ENCODE results near the gene MCC. TPM values are rescaled to one million over a fixed set of nuclear protein-coding genes. Genes with fewer than 3 reads are reported as not detected.

Gene MCC
- total and polyA plus RNA-seq, 2 of the 4 experiments (the other 2 are of a cell fraction), result 5.0 to 20.6 TPM

- Histone ChIP-seq H4K20me1 (ENCODE audit: insufficient read depth, low read length) (no peaks in the 10 kb centered on the region), H3K23ac (ENCODE audit: low read depth, low read length) (no peak overlapping the region), H3K4ac (ENCODE audit: low read depth, low read length) (no peak overlapping the region), H3K18ac (ENCODE audit: low read depth, low read length) (no peak overlapping the region), H3K4me1 (ENCODE audit: control insufficient read depth, insufficient read depth, low read length) (no peaks in the 10 kb centered on the region), H2AFZ (replicated peaks; ENCODE audit: low read length, poor library complexity) (no peak overlapping the region), H4K91ac (ENCODE audit: insufficient read depth, low read depth, low read length) (no peak overlapping the region), H2BK5ac (ENCODE audit: low read depth, low read length, poor library complexity, severe bottlenecking) (no peak overlapping the region), H2BK20ac (ENCODE audit: low read depth, low read length) (no peak overlapping the region), H3K9me1 (ENCODE audit: insufficient read depth, low read length) (no peaks in the 10 kb centered on the region), H3K4me2 (ENCODE audit: low read depth, low read length) (no peak overlapping the region), H3K56ac (ENCODE audit: extremely low read depth, insufficient read depth, low read length) (no peak overlapping the region), H4K5ac (ENCODE audit: low read depth, low read length) (no peak overlapping the region), H4K8ac (ENCODE audit: low read depth in 2 of 2, low read length in 2 of 2) (no peak overlapping the region), H2BK120ac (ENCODE audit: low read depth, low read length) (no peak overlapping the region), H2BK15ac (ENCODE audit: low read depth, low read length) (no peak overlapping the region), H3K36me3 (ENCODE audit: control insufficient read depth, insufficient read depth, low read length) (no peaks in the 10 kb centered on the region), H3K9ac (ENCODE audit: low read depth, low read length) (no peak overlapping the region), H3K9me3 (ENCODE audit: control insufficient read depth, insufficient read depth, low read length) (no peaks in the 10 kb centered on the region), H3K14ac (replicated peaks; ENCODE audit: low read depth, low read length) (no peak overlapping the region), H3K27me3 (ENCODE audit: control insufficient read depth, insufficient read depth, low read length) (no peaks in the 10 kb centered on the region), H3K4me3 (ENCODE audit: insufficient read depth, low read depth, low read length) (no peak overlapping the region), H3K79me1 (ENCODE audit: low read depth in 1 of 2, low read length in 2 of 2) (no peaks in the 10 kb centered on the region), H2AK9ac (replicated peaks; ENCODE audit: low read depth, low read length, poor library complexity) (no peak overlapping the region), H3K27ac (ENCODE audit: insufficient read depth, low read length) (no peak overlapping the region), H2AK5ac (ENCODE audit: low read depth, low read length) (no peak overlapping the region)
- ChIA-PET POLR2A (ENCODE audit: unreplicated experiment) (no interaction called here), CTCF (interaction anchor here (1.0 kb wide), 1 partner anchor 11 kb away, joined by 3 read pairs; no protein-coding TSS in a partner anchor)
- dilution Hi-C loops (cut with HindIII; ENCODE audit: low sequenced_read_pairs, unreplicated experiment), result no loop called here
- WGBS, 2 experiments (ENCODE audit: extremely low coverage in 2 of 2, insufficient read length in 1 of 2), result no CpG with 5 or more reads among the region's 1 CpG
- intact Hi-C loops (cut with micrococcal nuclease), result no loop called here
- TF ChIP-seq RFX5 (IDR thresholded peaks at IDR 0.05; ENCODE audit: low read depth, low read length) (no peak), RCOR1 (IDR thresholded peaks at IDR 0.05; ENCODE audit: insufficient replicate concordance, low read length) (no peak), ELK1 (IDR thresholded peaks at IDR 0.05; ENCODE audit: borderline replicate concordance, low read depth, low read length) (no peak), CHD1 (IDR thresholded peaks at IDR 0.05; ENCODE audit: low read depth, low read length) (no peak)
- ATAC-seq (ENCODE audit: low read depth) (peak; percentile 44), DNase-seq (peak; percentile 37)
- in situ Hi-C loops (cut with MboI; ENCODE audit: low sequenced_read_pairs), result no loop called here
- BruUV-seq (replicated peaks), result no TSS peak
These were observed 98.0 kb downstream of the MCC start for GRCh38 chr5:113390224-113390623.
